Raji (cell line): ENCODE results near the gene NOXA1.

Experiments
- POLR2A ChIP-seq: IDR thresholded peaks from 2 replicates; pipeline ENCODE4 v1.6.1; 2011; ENCODE audit warnings: low read depth, low read length, control low read depth; ENCODE audit not compliant: insufficient read depth

NOXA1 gene

DNA sequence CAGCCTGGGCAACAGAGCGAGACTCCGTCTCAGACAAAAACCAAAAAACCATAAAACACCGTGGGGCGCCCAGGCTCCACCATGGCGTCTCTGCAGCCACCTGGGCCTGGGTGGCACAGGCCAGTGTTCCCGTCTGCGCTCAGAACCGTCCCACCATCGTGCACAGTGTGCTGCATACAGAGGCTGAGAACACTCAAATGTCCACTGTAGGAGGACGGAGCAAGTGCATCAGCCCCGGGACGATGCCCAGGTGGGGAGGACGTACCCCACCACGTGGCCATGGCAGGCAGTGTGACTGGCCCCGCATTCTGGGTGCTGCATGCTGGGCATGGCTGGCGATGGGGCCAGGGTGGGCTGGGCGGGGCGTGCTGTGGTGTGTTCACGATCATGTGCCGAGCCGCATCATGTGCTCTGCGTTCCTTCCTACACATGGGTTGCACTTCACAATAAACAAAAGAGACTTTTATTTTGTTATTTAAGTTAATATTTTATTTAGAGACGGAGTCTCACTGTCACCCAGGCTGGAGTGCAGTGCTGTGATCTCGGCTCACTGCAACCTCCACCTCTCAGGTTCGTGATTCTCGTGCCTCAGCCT is 38.0 kb upstream of the NOXA1 start:
- no peak for TF ChIP-seq POLR2A

DNA sequence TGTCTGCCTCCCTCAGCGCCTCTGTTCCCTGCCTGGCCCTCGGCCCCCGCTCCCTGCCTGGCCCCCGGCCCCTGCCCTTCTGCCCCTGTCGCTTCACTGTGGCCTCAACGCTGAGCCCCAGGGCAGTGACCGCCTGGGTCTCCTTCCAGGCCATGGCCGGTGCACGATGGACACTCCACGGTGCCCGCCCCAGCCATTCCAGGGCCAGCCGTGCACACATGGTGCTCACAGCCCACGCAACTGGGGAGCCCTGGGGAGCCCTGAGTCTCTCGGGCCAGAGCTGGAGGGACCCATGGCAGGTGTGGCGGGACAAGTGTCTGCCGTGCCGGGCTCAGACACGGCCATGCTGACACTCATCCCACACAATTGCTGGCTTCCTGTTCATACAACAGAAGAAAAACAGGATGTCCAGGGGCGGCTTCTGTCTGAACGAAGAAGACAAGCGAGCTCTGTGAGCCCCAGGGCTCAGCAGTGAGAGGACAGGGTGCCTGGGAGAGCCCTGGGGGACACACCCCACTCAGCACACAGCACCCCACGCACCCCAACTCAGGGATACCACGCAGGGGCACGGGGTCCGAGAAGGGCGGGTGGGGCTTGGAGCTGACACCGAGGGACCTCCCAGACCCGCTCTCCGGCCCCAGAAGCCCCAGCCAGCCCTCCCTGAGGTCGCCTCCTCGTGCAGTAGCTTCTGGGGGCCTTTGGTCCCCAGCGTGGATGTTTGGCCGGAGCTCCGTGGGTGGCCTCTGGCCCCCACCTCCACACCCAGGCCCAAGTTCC is 35.9 kb upstream of the NOXA1 start:
- no peak for TF ChIP-seq POLR2A

DNA sequence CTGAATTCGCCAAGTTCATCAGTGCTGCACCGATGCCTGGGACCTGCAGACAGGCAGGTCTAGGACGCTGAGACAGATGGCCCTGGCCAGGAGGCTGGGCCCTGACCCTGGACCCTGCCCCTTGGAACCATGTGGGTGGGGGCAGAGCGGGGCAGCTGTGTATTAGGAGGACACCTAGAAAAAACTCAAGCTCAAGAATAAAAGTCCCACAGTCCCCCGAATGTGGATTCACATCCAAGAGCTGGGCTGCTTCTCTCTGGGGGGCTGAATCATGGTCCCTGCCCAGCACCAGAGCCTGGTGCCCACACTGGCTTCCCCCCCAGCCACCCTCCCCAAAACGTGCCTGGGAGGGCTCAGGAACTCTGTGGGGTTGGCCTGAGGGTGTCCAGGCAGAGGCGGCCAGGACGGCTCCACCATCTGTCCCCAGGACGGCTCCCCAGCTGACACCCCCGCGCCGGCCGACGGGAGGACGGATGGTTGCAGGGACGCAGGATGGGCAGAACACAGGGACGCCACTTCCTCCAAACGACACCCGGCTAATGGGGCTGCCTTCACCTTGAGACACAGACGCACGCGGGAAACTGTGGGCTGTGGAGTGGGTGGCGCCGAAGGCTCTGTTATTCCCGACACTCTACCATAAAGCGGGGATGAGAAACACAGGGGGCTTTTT is 35.2 kb upstream of the NOXA1 start:
- no peak for TF ChIP-seq POLR2A

DNA sequence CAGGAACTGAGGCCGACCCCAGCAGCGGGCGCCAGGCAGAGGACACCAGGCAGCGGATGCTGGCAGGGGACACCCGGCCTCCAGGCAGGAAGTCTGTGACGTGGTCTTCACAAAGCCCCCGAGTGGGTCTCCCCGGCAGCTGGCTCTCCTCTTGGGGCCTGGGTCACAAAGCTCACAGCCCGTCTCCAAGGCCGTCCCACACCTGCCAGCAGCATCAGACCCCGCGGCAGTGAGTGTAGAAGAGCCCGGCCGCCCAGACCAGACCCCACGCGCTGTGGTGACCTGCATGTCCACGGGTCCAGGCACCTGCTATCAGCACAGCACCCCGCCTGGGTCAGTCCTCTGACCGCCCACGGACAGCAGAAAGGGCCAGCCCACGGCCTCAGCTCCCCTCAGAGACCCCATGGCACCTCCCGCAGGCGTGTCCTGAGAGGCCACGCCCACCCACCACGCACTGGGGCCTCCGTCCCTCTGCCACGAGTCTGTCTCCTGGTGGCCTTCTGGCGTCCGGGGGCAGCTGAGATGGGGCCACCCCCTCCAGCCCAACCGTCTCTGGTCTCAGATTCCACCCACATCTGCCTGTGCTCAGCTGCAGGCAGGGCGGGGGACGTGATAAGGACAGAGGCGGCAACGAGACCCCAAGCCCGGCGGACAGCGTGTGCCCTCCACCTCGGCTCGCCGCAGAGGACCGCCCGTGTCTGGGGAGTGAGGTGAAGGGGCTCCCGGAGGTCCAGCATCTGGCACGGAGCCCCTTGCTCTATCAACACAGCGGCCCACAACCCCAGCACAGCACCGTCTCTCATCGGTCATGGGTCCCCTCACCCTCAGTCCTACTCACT is 34.4 kb upstream of the NOXA1 start:
- TF ChIP-seq POLR2A: no peak

DNA sequence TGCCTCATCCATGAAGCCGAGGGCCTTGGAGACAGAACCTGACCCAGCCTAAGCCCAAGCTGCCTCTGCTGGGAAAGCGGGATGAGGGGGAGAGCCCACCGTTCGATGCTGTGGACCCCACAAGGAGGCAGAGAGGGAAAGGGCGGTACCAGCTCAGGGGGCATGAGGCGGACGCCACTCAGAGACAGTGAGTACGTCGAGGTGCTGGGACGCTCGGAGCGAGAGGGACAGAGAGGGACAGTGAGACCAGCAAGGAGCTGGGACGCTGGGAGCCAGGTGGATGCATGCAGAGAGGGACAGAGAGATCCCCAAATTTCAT is 33.8 kb upstream of the NOXA1 start:
- TF ChIP-seq POLR2A: no peak

DNA sequence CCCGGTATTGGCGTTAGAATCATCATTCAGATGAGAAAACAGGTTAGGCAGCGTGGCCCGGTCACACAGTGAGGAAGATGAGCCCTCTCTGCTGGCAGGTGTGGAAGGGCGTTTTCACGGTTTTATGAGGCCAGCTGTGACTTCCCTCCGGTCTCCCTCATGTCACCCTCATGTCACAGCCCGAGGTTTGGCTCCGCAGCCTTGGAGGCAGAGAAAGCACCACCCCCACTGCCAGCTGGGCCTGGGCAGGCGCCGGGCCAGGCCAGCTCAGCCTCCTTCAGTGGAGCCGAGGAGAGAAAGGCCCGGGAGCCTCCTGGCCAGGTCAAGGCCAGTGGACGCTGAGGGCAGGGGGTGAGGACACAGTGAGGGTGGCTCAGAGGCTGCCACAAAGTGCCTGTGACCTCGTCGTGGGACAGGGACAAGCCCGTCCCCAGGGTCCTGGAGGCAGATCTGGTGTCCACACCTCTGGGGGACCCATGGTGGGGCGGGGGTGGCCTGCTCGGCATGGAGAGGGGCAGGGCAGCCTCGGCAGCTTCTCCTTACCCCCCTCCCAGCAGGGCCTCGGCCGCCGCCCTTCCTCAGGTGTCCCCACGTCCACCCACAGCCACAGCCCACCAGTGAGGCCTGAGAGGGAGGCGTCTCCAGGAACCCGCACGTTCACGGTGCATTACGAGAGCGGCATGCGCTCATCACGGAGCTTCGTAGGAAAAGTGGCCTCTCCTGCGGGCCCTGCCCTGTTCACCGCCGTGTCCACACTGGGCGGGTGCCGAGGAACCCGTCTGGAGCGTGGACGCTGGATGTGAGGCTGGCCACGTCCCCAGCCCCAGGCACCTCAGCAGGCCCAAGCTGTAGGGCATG is 32.4 kb upstream of the NOXA1 start:
- TF ChIP-seq POLR2A: no peak

DNA sequence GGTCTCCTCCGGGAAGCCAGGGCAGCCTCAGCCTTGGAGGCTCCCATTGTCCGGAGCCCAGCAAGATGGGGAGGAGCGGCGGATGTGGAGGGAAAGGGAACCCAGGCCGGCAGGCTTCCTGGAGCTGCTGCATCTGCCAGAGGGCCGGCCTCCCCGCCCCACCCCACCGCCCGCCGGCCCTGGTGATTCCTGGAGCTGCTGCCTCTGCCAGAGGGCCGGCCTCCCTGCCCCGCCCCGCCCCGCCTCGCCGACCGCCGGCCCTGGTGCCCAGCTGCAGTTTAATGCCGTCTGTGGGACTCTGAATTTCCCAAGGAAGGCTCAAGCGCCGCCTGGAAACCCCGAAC is 31.8 kb upstream of the NOXA1 start:
- TF ChIP-seq POLR2A: no peak

DNA sequence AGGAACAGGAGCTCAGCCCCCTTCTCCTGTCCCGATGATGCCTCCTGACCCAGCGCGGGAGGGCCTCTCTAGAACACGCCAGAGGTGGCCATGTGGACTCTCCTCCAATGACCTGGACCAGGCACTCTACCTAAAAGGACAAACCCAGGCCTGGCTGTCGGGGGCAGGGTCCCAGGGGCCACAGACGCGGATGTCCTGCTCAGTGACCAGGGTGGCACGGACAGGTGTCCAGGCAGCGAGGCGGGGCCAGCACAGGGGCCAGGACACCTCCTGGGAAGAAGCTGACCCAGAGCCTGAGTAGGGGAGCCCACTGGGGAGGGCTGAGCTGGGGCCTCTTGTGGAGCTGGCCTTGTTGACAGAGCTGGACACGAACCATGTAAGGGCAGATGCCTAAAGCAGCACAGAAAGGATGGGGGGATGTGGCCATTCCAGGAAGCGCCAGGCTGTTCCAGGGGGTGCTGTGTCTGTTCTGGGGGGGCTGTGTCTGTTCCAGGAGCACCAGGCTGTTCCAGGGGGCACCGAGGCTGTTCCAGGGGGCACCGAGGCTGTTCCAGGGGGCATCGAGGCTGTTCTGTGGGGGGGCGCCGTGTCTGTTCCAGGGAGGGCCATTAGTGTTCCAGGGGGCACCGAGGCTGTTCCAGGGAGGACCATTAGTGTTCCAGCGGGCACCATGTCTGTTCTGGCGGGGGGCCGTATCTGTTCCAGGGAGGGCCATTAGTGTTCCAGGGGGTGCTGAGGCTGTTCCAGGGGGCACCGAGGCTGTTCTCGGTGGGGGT is 30.8 kb upstream of the NOXA1 start:
- TF ChIP-seq POLR2A: no peak

DNA sequence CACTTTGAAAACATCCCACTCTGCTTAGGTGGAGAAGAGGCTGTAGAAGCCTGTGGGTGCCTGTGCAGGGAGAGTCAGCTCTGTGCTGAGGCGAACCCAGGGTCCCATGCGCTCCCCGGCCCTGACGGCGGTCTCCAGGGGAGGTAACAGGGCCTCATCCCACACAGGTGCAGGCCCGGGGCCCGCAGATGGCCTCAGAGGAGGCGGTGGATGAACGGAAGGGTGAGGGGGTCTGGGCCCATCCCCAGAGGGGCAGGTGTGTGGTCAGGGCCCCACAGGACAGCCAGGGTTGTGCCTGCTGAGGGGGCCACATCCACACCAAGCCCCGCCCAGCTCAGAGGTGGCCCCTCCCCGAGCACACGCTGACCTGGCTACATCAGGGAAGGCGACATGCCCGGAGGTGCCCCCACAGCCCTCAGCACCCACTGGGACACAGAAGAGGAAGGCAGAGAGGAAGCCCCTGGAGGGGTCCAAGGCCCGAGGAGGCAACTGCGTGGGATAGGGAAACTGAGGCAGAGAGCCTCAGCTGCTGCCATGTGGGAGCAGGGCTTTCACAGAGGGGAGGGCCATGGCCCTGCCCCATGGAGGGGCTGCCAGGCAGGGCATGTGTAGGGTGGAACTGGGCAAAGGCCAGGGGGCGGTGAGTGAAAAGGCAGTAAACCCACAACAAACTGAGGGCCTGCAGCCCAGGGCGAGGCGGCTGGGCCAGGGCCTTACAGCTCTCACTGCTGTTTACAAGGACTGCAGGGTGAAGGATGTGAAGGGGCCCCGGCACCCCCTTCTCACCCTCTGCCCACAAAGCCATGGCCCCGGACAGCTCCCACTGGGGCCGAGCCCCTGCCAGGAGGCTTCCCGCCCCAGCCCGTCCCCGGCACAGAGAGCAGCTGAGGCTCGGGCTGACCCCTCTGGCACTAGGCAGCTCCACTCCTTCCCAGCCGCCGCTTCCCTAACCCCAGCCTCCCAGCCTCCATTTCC is 29.7 kb upstream of the NOXA1 start:
- TF ChIP-seq POLR2A: no peak

DNA sequence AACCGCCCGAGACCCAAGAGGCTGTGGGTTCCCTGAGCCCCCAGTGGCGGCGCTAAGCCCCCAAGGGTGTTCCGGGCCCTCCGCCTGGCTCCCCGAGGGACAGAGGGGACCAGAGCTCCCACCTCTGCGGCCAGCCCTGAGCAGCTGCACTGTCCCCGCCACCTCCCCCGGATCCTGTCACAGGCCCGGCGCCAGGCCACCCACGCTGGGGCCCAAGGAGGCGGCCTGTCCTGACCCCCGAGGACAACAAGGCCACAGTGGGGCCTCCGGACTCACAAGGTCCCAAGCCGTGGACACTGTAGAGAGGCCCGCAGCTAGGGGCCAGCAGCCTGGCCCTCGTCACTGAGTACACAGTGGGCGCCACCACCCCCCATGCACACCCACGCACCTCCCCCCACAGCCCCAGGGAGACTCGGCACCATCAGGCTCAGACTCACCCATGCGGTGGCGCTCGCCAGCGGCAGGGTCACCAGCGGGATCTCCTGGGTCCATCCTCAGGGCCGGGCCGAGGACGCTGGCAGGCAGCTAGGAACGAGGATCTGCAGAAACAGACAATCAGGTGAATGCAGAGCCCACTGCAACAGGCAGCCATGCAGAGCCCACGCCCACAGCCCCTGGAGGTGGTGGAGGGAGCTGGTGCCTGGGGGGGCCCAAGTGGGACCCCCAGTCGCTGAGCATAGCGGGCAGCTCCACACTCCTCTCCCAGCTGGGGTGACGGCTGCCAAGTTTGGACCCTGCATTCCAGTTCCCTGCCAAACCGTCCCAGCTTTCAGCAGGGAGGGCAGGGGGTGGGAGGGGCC is 28.1 kb upstream of the NOXA1 start:
- no peak for TF ChIP-seq POLR2A

DNA sequence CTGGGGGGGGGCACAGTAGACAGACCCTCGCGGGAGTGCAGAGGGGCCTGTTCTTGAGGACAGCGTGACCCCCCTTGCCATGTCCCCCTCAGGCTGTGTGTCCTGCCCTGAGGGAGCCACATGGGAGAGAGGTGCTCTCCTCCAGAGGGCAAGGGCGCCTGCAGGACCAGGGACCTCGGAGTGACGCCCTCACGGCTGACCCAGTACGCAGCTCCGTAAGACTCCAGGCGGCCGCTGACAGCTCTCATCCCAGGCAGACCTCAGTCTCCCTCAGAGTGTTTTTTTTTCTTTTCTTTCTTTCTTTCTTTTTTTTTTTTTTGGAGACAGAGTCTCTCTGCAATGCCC is 27.6 kb upstream of the NOXA1 start:
- no peak for TF ChIP-seq POLR2A

DNA sequence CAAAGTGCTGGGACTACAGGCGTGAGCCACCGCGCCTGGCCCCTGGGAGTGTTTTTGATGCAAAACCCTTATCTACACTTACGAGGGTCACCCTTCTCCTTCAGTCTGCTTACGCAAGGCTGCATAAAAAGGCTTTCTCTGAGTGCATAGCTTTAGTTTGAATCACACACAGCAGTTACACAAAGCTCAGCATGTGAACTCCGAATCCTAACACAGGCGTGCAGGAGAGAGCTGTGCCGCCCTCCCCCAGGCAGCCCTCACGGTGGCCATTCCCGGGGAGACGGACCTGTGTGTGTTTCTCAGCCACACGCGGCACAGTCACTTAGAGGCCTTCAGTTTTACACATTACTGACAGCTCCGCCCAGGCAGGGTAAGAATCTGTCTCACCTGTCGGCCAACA is 27.0 kb upstream of the NOXA1 start:
- no peak for TF ChIP-seq POLR2A
